HepG2 (cell line): ENCODE results near the gene SUPT6H. TPM values are rescaled to one million over a fixed set of nuclear protein-coding genes. Genes with fewer than 3 reads are reported as not detected.

Experiments used
- BCL3 ChIP-seq: sonication (generic); formaldehyde crosslinking; IDR thresholded peaks from 2 replicates; pipeline ENCODE4 v1.5.1; 2020; ENCODE audit warnings: mild to moderate bottlenecking, missing genetic modification reagents, moderate library complexity
- CSRNP1 ChIP-seq: sonication (generic); formaldehyde crosslinking; IDR thresholded peaks from 2 replicates; pipeline ENCODE4 v1.8.1; 2023; ENCODE audit warnings: mild to moderate bottlenecking, missing genetic modification reagents
- FOSL2 ChIP-seq: sonication (generic); formaldehyde crosslinking; IDR thresholded peaks from 2 replicates; pipeline ENCODE4 v1.4.0; 2020; ENCODE audit warnings: missing genetic modification reagents
- GPBP1L1 ChIP-seq: sonication (generic); formaldehyde crosslinking; IDR thresholded peaks from 2 replicates; pipeline ENCODE4 v1.5.0; 2020; ENCODE audit warnings: mild to moderate bottlenecking, missing genetic modification reagents
- KDM3A ChIP-seq: IDR thresholded peaks from 2 replicates; pipeline ENCODE4 v1.6.1; 2018; ENCODE audit warnings: low read depth, missing compliant biosample characterization
- MTA1 ChIP-seq: sonication (generic); formaldehyde crosslinking; IDR thresholded peaks from 2 replicates; pipeline ENCODE4 v1.4.0; 2020; ENCODE audit warnings: missing genetic modification reagents, mild to moderate bottlenecking, borderline replicate concordance
- MTF1 ChIP-seq: sonication (generic); formaldehyde crosslinking; IDR thresholded peaks from 2 replicates; pipeline ENCODE4 v1.5.0; 2020; ENCODE audit warnings: missing genetic modification reagents
- NAIF1 ChIP-seq: sonication (generic); formaldehyde crosslinking; IDR thresholded peaks from 2 replicates; pipeline ENCODE4 v1.5.0; 2020; ENCODE audit warnings: mild to moderate bottlenecking, missing genetic modification reagents, borderline replicate concordance
- SALL1 ChIP-seq: sonication (generic); formaldehyde crosslinking; IDR thresholded peaks from 2 replicates; pipeline ENCODE4 v1.8.0; 2022; ENCODE audit warnings: mild to moderate bottlenecking, missing genetic modification reagents
- SMAD9 ChIP-seq: sonication (generic); formaldehyde crosslinking; IDR thresholded peaks from 2 replicates; pipeline ENCODE4 v1.5.1; 2020; ENCODE audit warnings: mild to moderate bottlenecking, missing genetic modification reagents
- SMC3 ChIP-seq: IDR thresholded peaks from 2 replicates; pipeline ENCODE4 v1.6.1; 2011; ENCODE audit warnings: low read length, improper control_type of control experiment
- SMYD3 ChIP-seq: sonication (generic); formaldehyde crosslinking; IDR thresholded peaks from 2 replicates; pipeline ENCODE4 v1.8.1; 2023; ENCODE audit warnings: mild to moderate bottlenecking, missing genetic modification reagents
- SOX5 ChIP-seq: IDR thresholded peaks from 2 replicates; pipeline ENCODE4 v1.6.1; 2016; ENCODE audit warnings: borderline replicate concordance
- ZKSCAN1 ChIP-seq: fragments of 150-350 bp; IDR thresholded peaks from 2 replicates; pipeline ENCODE4 v1.6.1; 2014; ENCODE audit warnings: low read length
- ZNF160 ChIP-seq: sonication (generic); formaldehyde crosslinking; IDR thresholded peaks from 2 replicates; pipeline ENCODE4 v1.8.0; 2022; ENCODE audit warnings: mild to moderate bottlenecking, inconsistent platforms, missing genetic modification reagents
- ZNF18 ChIP-seq: sonication (generic); formaldehyde crosslinking; IDR thresholded peaks from 2 replicates; pipeline ENCODE4 v1.8.0; 2022; ENCODE audit warnings: mild to moderate bottlenecking, missing genetic modification reagents; ENCODE audit not compliant: insufficient replicate concordance
- ZNF570 ChIP-seq: sonication (generic); formaldehyde crosslinking; IDR thresholded peaks from 2 replicates; pipeline ENCODE4 v1.4.0; 2020; ENCODE audit warnings: mild to moderate bottlenecking, missing genetic modification reagents, borderline replicate concordance
- ZNF580 ChIP-seq: IDR thresholded peaks from 2 replicates; pipeline ENCODE4 v1.6.1; 2016; ENCODE audit warnings: low read depth, borderline replicate concordance
- ZNF691 ChIP-seq: sonication (generic); formaldehyde crosslinking; IDR thresholded peaks from 2 replicates; pipeline ENCODE4 v1.4.0; 2020; ENCODE audit warnings: missing genetic modification reagents, low read depth, mild to moderate bottlenecking, borderline replicate concordance
- ZNF781 ChIP-seq: sonication (generic); formaldehyde crosslinking; IDR thresholded peaks from 2 replicates; pipeline ENCODE4 v1.5.1; 2020; ENCODE audit warnings: borderline replicate concordance, mild to moderate bottlenecking, missing genetic modification reagents; ENCODE audit errors: not compliant biosample characterization
- ZNF788 ChIP-seq: sonication (generic); formaldehyde crosslinking; IDR thresholded peaks from 2 replicates; pipeline ENCODE4 v1.5.0; 2020; ENCODE audit warnings: mild to moderate bottlenecking, missing genetic modification reagents, borderline replicate concordance
- ZNF790 ChIP-seq: sonication (generic); formaldehyde crosslinking; IDR thresholded peaks from 2 replicates; pipeline ENCODE4 v1.8.0; 2022; ENCODE audit warnings: missing genetic modification reagents, mild to moderate bottlenecking, borderline replicate concordance
- polyA plus RNA-seq, 8 experiments: library from polyadenylated mRNA; depleted of rRNA in 3 of 8; stranded (reverse) in 7 of 8; unstranded in 1 of 8; fragments of >200 nt; fragmentation: Illumina TruSeq in 4 of 8; extraction: Trizol in 4 of 8; gene quantifications; 2 replicates each; pipeline versions ENCODE4 v1.2.1 to v1.2.3, GENCODE V29; 2011 to 2016; ENCODE audit warnings: low read depth in 4 of 8, missing spikeins in 1 of 8, mixed read lengths in 1 of 8; ENCODE audit not compliant: insufficient read depth in 1 of 8
- total RNA-seq, 5 experiments: library from RNA; depleted of rRNA; stranded (reverse); fragments of >200 nt; fragmentation: Illumina TruSeq; extraction: Trizol; gene quantifications; 2 replicates each; pipeline ENCODE4 v1.2.3, GENCODE V29; 2016; ENCODE audit warnings: low read depth in 1 of 5

The SUPT6H gene
- total and polyA plus RNA-seq, 2 of the 13 experiments (the other 11 are each of a cell fraction or from before 2014, with no cell fraction given) = 32.7 to 39.9 TPM

- peak; percentile 25; the same call in 1 of the 2 replicates for TF ChIP-seq ZNF160 (CRISPR knock-in tag)
- TF ChIP-seq ZNF790 = no peak
- peak; percentile 80 for TF ChIP-seq CSRNP1
- TF ChIP-seq SMYD3 (CRISPR knock-in tag) = peak; percentile 87
- TF ChIP-seq ZNF18 = peak; percentile 91
- 0 out of 2 replicates have a peak, but pooled peaks have one; percentile 72 for TF ChIP-seq ZNF580 (CRISPR knock-in tag)
- TF ChIP-seq SALL1 = peak; percentile 91
- TF ChIP-seq MTA1 (CRISPR knock-in tag) = peak; percentile 85
- TF ChIP-seq SMAD9 (CRISPR knock-in tag) = no peak
- no peak for TF ChIP-seq MTF1 (CRISPR knock-in tag)
- peak; percentile 17; the same call in 1 of the 2 replicates for TF ChIP-seq SMC3
- no peak for TF ChIP-seq GPBP1L1
- TF ChIP-seq ZKSCAN1 = peak; percentile 66
- no peak for TF ChIP-seq KDM3A
- no peak for TF ChIP-seq ZNF570 (CRISPR knock-in tag)
- no peak for TF ChIP-seq ZNF781 (CRISPR knock-in tag)
- peak; percentile 47; the same call in 1 of the 2 replicates for TF ChIP-seq NAIF1 (CRISPR knock-in tag)
- TF ChIP-seq SOX5 = peak; percentile 91
- TF ChIP-seq ZNF691 (CRISPR knock-in tag) = peak; percentile 53; the same call in 1 of the 2 replicates
- TF ChIP-seq ZNF788 (CRISPR knock-in tag) = peak; percentile 83; the same call in 1 of the 2 replicates
- peak; percentile 45; the same call in 1 of the 2 replicates for TF ChIP-seq BCL3 (CRISPR knock-in tag)
- peak; percentile 86 for TF ChIP-seq FOSL2 (CRISPR knock-in tag)
Measured at GRCh38 chr17:28698253-28698941, 36.4 kb downstream of the SUPT6H start (continued).
